ENCODE data around the gene PPP1R9A.
"Not testable (repeated sequence)": the region's sequence is repeated elsewhere in the genome, so short reads cannot be mapped to it uniquely, and the experiment has no call there.

The PPP1R9A gene

DNA sequence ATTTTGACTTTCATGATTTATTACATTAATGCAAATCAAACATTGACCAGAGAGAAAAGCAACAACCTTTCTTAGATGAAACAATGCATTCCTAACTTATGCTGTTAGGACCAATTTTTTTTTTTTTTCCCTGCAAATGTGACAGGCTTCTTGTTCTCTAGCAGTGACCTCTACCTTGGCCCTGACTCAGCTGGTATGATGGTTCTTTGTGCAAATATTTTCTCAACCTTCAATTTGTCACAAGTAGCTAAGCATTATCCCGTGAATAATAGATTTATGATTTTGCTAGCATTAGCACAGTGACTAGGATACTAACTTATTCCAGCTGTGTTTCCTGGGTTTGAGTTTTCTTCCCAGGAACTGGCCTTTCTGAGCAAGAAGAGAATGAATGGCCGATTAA lies 64.9 kb downstream of the PPP1R9A start:
- no peak for DNase-seq

DNA sequence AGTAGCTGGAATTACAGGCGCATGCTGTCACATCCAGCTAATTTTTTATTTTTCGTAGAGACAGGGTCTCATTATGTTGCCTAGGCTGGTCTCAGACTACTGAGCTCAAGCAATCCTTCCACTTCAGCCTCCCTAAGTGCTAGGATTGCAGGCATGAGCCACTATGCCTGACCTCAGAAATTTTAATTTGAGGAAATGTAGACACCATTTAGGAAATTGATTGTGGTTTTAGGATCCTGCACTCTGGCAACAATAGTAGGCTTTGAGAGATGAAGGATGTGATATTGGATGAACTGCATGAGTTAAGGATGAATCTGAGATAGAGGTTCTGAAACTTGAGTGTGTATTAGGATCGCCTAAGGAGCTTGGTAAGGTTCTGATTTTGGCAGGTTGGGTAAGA lies 66.5 kb downstream of the PPP1R9A start:
- no peak for DNase-seq

DNA sequence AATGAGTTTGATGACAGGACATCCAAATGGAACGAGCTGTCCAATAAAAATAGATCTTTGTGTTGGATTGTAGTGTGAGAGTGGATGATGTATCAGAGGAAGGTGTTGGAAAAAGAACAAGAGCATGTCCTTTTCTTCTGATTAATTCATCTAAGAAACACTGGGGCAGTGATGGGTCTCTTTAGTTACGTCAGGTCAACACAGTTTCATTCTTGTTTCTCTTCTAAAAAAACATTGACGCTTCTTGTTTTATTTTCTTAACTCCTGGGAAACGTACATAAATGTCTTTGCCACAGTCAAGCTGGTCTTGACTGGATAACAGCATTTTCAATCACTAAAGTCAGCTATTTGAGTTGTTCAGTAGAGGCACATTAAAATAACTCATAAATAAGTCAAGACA lies 67.0 kb downstream of the PPP1R9A start:
- DNase-seq, result no peak

DNA sequence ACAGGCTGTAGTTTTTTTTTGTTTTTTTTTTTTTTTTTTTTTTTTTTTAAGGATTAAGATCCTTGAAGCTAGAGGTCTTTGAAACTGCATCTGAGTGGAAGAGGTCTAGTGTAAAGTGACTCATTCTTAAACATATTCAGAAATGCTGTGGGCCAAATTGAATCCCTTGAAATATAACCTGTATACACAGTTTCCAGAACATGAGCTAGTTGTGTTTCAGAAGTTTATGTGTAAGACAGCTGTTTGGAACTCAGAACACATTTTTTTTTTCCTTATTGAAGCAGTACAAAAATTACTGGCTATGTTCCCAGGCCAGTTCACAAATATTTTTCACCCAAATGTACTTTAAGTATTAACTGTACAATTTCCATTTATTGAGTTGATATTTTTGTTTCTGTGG lies 67.9 kb downstream of the PPP1R9A start:
- DNase-seq, result no peak

DNA sequence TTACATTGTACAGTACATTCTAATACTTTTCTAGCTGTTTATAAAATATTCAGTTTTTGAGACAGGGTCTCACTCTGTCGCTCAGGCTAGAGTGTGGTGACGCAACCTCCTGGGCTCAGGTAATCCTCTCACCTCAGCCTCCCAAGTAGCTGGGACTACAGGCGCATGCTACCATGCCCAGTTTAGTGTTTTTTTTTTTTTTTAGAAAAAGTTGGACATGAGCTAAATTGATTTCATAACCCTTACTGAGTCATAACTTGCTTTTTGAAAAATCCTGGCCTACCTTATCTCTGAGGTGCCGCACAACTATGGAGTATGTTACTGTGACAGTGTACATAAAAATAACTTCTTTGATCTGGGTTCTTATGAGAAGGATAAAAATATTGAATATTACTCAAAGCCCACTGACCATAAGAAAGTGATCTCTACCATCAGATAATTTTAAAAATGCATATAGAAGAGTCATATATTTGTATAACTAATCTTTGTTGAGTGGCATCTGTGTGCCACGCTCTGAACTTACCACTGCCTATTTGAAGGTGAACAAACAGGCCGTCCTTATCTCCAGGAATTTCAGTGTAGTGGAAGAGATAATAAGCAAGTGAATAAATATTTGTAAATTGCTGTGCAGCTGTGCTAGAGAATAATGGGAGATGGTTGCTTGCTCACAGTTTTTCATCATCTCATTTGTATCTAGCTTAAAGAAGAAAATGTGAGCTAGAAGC lies 73.2 kb downstream of the PPP1R9A start:
- no peak for DNase-seq

DNA sequence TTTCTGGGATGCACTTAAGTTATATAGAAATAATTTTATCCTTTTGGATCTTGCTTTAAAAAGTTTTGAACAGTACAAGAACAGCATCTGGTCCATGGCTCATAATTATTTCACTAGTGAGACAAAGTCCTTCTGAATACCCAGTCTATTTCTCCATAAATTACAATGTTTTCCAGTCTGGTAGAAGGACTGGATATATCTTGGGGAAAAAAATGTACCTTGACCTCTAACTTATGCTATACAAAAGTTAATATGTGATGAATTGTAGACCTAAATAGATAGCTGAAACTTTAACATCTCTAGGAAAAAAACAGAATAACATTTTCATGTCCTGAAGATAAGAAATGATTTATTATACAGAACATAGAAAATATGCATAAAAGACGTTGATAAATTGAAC lies 88.5 kb downstream of the PPP1R9A start:
- no peak for DNase-seq

DNA sequence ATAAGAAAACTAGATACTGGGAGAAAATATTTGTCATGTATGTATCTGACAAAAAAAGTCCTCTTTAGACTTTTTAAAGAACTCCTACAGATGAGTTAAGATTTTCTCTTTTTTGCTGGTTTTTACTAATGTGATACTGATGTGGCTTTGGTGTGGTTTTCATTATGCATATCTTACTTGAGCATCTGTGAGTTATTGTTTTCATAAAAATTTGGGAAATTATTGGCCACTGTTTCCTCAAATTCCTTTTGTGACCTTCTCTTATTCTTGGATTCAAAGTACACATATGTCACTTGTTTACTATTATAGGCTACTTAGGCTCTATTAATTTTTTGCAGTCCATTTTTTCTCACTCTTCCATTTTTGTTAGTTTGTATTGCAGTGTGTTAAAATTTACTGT lies 89.0 kb downstream of the PPP1R9A start:
- DNase-seq, result no peak

DNA sequence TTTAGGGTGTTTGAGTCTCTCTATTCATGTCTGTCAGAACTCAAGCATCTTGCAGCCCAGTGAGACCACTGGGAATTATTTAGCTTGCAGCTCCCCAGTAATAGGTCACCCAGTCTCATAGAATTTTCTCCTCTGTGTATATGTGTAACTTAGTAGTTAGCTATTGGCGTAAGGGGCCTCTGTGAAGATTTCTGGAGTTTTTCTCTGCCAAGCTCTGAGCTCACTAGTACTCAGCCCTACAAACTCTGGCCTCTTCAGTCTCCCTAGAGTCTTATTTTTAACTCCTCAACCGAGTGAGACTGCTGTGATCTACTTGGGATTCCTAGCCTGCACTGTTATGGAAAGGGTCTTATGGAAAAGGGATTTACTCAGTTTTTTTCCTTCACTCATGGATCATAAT lies 90.2 kb downstream of the PPP1R9A start:
- DNase-seq, result no peak

DNA sequence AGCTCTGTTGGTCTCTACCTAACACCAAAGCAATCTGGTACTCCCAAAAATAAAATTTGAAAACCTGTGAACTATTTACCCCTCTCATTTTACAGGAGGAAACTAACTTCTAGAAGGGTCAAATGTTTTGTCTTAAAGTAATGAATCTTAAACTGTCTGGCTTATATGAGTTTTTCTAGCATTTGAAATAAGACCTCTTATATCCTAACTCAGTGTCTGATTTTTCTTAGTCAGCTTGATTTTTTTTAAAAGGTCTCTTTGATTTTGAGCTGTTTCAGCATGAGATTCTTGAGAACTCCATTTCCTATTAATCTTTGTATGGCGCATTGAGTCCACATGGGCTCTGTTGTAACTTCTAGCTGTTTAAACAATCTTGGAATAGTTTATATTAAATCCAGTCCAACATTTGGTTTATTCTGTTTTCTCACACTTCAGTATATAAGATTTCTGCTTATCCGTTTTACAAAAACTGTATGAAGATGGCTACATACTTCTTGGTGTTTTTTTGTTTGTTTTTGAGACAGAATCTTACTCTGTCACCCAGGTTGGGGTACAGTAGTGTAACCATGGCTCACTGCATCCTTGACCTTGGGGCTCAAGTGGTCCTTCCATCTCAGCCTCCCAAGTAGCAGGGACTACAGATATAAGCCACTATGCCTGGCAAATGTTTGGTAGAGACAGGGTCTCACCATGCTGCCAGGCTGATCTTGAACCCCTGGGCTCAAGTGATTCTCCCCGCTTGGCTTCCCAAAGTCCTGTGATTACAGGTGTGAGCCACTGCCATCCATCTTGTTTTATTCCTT lies 91.1 kb downstream of the PPP1R9A start:
- DNase-seq, result no peak

DNA sequence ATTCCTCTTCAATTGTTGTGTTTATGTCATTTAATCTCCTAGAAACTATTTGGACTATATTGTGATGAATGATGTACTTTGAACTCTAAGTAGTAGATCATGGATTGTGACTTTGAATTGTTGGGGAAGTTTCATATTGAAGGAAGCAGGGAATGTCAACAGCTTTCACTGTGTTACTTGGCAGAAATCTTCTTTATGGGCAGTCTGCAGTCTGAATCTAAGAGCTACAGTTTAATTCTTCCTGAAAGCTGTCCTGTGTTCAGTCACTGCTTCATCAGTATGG lies 91.6 kb downstream of the PPP1R9A start:
- DNase-seq, result no peak

DNA sequence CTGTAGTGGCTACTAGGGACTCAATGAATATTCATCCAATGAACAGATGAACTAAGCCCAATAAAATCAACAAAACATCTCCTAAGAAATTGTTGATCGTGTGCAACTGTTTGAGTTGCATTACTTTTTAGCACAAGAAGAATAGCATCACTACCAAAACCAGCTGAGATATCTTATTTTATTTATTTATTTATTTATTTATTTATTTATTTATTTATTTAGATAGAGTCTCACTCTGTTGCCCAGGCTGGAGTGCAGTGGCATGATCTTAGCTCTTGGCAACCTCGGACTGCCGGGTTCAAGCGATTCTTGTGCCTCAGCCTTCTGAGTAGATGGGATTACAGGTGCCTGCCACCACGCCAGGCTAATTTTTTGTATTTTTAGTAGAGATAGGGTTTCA lies 92.2 kb downstream of the PPP1R9A start:
- not testable (repeated sequence) for DNase-seq

DNA sequence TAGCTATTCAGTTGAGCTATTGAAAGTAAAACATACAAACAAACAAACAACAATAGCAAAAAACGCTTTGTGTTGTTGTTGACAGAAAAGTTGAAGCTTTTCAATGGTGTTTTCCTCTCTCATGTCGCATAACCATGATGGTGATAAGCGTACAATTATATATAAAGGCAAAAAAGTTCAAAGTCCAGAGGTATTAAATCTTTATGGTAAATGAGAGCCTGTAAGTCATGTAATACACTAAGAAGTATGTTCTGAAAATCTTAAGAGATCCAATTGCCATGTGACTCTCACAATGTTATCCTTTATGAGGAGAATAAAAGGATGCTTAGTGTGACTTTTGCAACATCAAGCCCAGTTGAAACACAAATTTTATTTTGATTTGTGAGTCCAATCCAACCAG lies 93.9 kb downstream of the PPP1R9A start:
- DNase-seq, result no peak

DNA sequence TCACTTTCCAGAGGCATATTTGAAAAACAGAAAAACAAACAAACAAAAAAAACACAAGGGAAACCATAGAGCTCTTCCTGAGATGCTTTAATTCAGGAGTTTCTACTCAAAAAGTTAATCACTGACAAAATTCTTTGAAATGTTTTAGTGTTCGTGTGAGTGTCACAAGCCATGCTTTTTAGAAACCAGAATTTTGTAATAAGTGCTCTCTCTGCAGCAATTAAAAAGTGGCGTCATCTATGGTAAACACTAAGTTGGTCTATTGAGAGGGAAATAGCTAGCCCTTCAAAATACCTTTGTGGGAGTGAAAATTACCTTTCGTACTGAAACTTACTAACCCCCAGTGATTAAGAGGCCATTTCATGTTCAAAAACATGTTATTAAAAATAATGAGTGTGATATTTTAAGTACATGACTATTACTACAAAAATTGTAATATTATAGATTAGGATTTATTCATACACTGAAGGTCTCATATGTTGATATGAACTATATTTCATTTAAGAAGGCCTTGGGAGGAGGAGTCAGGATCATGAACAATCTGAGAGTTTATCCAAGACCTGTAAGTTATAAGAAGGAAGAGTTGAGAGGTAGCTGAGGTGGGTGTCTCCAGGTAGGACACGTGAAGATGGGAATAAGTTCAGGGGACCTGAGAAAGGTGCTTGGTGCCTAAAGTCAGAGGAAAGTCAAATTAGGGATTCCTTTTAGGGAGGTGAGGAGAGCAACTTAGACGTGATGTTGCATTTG lies 94.6 kb downstream of the PPP1R9A start:
- no peak for DNase-seq

DNA sequence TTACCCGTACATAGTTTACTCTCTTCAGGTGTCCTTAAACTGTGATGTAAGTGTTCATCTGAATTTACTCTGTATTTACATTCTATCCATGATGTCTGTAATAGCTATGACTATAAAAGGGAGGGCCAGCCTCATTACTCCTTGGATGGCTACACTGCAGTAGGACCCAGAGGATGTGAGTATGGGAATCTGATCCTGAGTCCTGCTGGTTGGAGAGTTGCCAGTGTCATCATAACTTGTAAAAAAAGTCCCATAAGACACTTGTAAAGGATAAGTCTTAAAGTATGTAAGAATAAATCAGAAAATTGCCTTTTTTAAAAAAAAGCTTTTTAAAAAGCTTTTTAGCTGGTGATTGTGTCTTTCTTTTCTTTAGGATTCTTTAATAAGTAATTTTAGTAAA lies 95.4 kb downstream of the PPP1R9A start:
- peak in 1 of 56 donors; percentile 12 for DNase-seq

DNA sequence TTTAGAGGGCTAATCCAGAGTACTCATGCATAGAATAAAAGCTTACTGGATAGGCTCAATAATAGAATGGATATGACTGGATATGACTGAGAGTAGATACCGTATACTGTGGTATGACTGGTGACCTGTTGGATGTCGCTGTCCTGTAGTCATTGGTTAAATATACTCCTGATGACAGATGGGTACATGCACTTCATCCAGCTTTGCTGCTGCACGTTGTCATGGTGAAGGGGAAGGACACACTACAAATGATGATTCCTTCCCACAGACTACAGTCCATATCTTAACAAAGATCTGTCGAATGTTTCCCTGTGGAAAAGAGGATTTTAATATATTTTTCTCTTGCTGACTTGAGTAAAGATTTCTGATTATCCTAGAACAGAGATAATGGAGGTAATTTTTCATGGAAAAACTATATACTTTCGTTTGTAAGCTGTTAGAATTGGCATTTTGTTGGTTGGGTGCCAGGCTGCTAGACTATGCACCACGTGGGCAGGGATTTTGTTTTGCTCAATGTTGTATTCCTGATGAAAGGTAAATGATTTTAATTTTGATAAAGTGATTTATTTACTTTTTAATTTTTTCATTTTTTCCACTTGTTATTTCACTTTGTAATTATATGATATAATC lies 97.3 kb downstream of the PPP1R9A start:
- peak in 4 of 56 donors; percentile 0 to 9 (median 2) for DNase-seq

DNA sequence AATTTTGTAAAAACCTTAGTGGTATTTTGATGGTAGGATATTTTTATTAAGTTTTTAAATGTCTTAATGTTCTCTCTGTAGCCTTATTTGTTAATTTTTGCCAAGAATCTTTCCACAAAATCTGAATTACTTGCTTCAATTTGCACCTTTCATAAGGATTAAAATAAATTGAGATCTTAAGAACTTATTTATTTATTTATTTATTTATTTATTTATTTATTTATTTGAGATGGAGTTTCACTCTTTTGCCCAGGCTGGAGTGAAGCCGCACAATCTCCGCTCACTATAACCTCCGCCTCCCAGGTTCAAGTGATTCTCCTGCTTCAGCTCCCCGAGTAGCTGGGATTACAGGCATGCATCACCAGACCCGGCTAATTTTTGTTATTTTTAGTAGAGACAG lies 98.6 kb downstream of the PPP1R9A start:
- no peak for DNase-seq

DNA sequence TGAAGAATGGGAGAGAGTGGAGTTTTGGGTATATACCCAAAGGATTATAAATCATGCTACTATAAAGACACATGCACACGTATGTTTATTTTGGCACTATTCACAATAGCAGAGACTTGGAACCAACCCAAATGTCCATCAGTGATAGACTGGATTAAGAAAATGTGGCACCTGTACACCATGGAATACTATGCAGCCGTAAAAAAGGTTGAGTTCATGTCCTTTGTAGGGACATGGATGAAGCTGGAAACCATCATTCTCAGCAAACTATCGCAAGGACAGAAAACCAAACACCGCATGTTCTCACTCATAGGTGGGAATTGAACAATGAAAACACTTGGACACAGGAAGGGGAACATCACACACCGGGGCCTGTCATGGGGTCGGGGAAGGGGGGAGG lies 101.4 kb downstream of the PPP1R9A start:
- not testable (repeated sequence) for DNase-seq

DNA sequence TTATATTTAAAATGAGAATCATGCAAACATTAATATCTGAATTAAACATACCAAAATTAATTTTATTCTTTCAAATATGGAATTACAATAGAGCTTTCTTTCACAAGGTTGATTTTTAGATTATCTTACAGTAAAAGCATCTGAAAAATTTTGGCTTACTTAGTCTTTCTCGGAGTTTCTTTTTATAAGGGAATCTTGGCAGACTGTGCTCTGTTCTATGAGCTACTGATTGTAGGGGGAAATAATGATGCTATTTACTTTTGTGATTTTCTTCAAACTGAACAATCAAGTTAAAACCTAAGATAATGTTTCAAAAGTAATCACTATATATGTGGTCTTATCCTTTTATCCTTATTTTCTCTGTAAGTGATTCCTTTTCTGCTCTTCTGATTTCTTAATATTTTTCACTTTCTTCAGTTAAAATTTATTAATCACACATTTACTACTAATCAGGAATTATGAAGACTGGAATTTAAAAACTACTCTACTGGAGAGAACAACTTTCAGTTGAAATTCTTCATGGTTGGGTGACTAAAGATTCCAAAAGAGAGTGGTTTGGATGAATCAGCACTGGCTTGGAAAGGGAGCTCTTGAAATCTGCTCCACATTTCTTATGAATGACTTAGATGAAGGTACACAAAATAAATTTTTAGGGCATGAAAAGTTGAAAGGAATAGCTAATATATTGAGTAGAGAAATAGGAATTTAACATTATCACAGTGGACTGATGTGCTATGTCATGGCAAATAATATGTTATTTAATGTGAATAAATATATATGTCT lies 103.9 kb downstream of the PPP1R9A start:
- DNase-seq, result no peak

DNA sequence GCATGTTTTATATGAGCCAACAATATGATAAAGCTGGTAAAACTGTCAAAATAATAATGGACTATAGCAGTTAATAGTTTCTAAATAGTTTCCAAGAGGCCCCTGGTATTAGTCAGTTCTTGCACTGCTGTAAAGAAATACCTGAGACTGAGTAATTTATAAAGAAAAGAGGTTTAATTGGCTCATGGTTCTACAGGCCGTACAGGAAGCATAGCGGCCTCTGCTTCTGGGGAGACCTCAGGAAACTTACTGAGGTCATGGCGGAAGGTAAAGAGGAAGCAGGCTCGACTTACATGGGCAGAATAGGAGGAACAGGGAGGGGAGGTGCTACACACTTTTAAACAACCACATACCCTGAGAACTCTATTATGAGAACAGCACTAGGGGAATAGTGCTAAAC lies 104.6 kb downstream of the PPP1R9A start:
- DNase-seq, result no peak

DNA sequence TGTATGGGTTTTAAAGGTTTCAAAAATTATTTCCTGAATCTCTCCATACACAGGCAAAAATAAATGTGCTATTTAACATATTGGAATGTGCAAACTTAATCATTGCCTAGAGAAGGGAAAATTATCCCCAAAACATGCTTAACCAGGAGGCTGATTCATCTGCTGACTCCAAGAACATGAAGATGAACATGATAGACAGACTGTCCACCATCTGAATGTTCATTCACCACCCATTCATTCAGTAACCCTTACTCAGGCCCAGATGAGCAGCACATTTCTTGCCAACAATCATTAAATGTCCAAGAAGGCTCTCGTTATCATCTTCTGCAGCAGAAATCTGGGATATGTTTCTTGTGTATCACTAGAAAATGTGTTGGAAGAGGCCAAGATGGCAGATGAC lies 110.6 kb downstream of the PPP1R9A start:
- DNase-seq, result no peak

DNA sequence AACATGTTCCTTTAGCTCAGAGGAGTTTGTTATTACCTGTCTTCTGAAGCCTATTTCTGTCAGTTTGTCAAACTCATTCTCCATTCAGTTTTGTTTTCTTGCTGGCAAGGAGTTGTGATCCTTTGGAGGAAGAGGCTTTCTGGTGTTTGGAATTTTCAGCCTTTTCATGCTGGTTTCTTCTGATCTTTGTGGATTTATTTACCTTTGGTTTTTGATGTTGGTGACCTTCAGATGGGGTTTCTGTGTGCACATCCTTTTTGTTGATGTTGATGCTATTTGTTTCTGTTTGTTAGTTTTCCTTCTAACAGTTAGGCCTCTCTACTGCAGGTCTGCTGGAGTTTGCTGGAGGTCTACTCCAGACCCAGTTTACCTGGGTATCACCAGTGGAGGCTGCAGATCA lies 118.6 kb downstream of the PPP1R9A start:
- DNase-seq, result no peak
